COLO668 (cell line): ENCODE data around the gene PNPO.
A peak's percentile ranks its signal among the peaks of the same experiment; 100 is the strongest.

ENCODE experiments used
- DNase-seq: peaks from one replicate; lab custom pipeline; 2025; ENCODE audit not compliant: unreplicated experiment; lab: John Stamatoyannopoulos, UW

PNPO gene

GRCh38 chr17:47941246-47942095 is at the start of gene PNPO:
Gene PNPO, plus strand, starts transcription at chr17:47941571. Its CDS starts 105 bp downstream, at chr17:47941676.
- DNase-seq: peak; percentile 91

- DNase-seq: no peak
Measured at GRCh38 chr17:47894498-47895346, 46.6 kb upstream of the PNPO start.

- DNase-seq: no peak
Measured at GRCh38 chr17:47895347-47895855, 46.0 kb upstream of the PNPO start.

GRCh38 chr17:47895856-47896671 is 45.3 kb upstream of the PNPO start, which contains the start of gene SP2:
Gene SP2, plus strand, starts transcription at chr17:47896236. Its CDS starts 51 bp downstream, at chr17:47896287.
- DNase-seq: peak; percentile 96

- no peak for DNase-seq
Measured at GRCh38 chr17:47896672-47897490, 44.5 kb upstream of the PNPO start.

- no peak for DNase-seq
Measured at GRCh38 chr17:47897561-47897960, 43.8 kb upstream of the PNPO start.

- DNase-seq: no peak
Measured at GRCh38 chr17:47898241-47898640, 43.1 kb upstream of the PNPO start.

- DNase-seq: no peak
Measured at GRCh38 chr17:47899643-47900042, 41.7 kb upstream of the PNPO start.

GRCh38 chr17:47901423-47901822 is 39.9 kb upstream of the PNPO start:
- no peak for DNase-seq

GRCh38 chr17:47902039-47902744 is 39.2 kb upstream of the PNPO start:
- no peak for DNase-seq

GRCh38 chr17:47905221-47905733 is 36.1 kb upstream of the PNPO start:
- no peak for DNase-seq

- DNase-seq: no peak
Measured at GRCh38 chr17:47906443-47906842, 34.9 kb upstream of the PNPO start.

GRCh38 chr17:47907932-47908562 is 33.3 kb upstream of the PNPO start:
- DNase-seq: no peak

- no peak for DNase-seq
Measured at GRCh38 chr17:47913050-47913449, 28.3 kb upstream of the PNPO start.

GRCh38 chr17:47914306-47914948 is 26.9 kb upstream of the PNPO start:
- no peak for DNase-seq

GRCh38 chr17:47915776-47916398 is 25.5 kb upstream of the PNPO start:
- DNase-seq: no peak

GRCh38 chr17:47916489-47917208 is 24.7 kb upstream of the PNPO start:
- DNase-seq: no peak
